HG03066 (cell line): Measurements from ENCODE around the gene TMEM213.
"Not testable (repeated sequence)": the region's sequence is repeated elsewhere in the genome, so short reads cannot be mapped to it uniquely, and the experiment has no call there.

Source experiments
- ATAC-seq: cut with Tn5 transposase; IDR thresholded peaks from one replicate; pipeline ENCODE4 v1.9.1; 2021; ENCODE audit warnings: low read depth; ENCODE audit not compliant: unreplicated experiment

The TMEM213 gene

GRCh38 chr7:138796038-138796615 is 1.7 kb upstream of the TMEM213 start:
- ATAC-seq = no peak

- ATAC-seq = not testable (repeated sequence)
Measured at GRCh38 chr7:138797046-138797445, 748 bp upstream of the TMEM213 start.

GRCh38 chr7:138798836-138799235 is 1.0 kb downstream of the TMEM213 start:
- no peak for ATAC-seq

DNA sequence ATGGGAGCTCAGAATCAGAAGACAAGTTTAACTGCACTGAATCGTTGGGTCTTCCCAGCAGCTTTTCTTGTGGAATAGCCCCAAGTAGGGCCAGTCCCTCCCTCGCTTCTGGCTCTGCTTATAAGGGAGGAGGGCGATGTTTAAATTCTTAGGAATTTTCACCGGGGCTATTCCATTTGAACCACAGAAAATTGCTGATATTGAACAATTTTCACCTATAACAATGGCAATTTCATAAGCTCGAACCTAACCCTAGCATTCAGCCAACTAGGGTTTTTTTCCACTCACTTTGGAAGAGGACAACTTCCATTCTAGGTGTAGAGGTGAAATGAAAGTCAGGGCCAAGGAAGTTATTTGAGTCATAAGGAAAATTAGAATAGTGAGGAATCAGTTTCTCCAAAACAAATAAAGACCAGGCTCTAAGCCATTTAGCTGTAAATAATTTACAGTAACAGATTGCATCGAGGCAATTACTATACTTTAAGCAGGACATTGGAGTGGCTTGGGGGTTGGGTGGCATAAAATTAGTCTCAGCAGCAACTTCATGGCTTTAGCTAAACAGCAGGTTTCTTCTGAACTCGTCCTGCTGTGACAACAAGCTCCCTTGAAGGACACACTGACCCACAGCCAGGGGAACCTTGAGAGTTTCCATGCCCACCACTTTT is 1.7 kb downstream of the TMEM213 start:
- no peak for ATAC-seq

DNA sequence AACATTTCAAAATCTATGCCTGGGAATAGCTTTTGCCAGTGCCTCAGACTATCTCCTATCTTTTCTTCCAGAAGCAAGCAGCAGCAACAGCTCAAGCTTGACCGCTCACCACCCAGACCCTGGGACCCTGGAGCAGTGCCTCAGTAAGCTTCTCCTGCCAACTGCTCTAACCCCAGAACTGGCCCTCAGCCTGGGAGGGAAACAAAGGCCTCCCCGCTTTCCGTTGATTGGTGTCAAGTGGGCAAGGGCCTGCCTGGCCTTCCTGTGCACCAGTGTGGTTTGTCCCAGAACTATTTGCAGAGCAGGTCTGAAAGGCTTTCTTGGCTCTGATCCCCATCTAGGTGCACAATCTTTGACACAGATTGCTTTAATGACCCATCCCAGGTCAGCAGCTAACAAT is 3.5 kb downstream of the TMEM213 start:
- ATAC-seq = no peak

DNA sequence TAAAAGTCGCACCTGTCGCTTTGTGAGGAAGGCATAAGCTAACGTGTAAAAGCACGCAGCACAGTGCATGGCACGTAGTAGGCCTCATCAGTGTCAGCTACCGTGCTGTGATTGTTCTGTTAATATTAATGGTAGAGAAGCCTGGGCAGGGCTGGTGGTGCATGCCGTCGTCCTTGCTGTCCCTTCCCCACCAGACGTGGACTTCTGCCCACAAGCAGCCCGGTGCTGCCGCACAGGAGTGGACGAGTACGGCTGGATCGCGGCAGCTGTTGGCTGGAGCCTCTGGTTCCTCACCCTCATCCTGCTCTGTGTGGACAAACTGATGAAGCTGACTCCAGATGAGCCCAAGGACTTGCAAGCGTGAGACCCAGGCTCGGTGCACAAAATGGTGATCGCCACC is 4.9 kb downstream of the TMEM213 start:
- no peak for ATAC-seq

DNA sequence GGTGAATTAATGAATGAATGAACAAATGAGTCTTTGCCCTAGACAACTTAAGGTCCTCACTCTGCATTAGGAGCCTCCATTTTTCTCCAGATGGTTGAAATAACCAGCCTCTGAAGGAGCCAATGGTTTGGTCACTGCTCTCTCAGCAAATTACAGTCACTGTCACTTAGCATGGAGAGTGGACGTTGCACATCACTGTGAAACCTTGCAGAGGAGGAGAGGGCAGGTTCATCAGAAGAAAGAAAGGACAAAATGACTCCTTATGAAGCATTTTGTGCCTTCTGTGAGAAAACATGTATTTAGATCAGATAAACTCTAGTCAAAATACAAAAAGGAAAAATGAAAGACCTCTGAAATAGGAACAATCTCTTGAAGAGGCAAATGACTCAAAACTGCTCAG is 6.8 kb downstream of the TMEM213 start:
- ATAC-seq = no peak

DNA sequence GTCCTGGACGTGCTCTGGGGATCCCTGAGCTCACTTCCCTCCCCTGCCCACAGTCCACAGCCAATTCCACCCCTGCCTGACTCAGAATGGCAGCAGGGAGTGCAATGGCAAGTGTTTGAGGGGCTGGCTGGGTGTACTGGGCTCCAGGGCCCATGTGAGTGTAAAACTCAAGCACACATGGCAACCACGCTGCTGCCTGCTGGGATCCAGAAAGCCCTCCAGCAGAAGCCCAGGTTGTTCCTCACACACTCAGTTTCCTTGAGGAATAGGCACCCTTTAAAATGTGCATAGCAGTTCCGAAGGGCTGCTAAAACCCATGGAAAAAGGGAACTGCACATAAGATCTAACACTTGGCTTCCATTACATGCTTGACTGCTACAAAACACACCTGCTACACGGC is 11.6 kb downstream of the TMEM213 start:
- no peak for ATAC-seq

DNA sequence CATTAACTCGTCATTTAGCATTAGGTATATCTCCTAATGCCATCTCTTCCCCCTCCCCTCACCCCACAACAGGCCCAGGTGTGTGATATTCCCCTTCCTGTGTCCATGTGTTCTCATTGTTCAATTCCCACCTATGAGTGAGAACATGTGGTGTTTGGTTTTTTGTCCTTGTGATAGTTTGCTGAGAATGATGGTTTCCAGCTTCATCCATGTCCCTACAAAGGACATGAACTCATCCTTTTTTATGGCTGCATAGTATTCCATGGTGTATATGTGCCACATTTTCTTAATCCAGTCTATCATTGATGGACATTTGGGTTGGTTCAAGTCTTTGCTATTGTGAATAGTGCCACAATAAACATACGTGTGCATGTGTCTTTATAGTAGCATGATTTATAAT is 13.5 kb downstream of the TMEM213 start:
- not testable (repeated sequence) for ATAC-seq

DNA sequence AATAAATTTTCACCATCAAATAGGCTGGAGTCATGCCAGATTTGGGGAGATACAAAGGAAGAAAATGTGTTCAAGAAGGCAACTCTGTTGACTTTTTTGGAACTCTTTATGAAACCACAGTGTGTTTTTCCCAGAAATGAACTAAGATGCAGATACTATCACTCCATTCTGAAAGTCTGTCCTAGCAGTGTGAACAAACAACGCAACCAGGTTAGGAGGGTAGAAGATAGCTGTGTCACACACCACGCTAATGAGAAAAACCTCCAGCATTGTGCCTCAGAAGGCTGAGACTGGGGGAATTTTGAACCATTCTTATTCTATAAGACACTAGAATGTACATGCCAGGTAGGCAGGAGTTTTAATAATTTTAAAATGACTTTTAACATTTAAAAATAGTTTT is 16.2 kb downstream of the TMEM213 start:
- ATAC-seq = no peak

DNA sequence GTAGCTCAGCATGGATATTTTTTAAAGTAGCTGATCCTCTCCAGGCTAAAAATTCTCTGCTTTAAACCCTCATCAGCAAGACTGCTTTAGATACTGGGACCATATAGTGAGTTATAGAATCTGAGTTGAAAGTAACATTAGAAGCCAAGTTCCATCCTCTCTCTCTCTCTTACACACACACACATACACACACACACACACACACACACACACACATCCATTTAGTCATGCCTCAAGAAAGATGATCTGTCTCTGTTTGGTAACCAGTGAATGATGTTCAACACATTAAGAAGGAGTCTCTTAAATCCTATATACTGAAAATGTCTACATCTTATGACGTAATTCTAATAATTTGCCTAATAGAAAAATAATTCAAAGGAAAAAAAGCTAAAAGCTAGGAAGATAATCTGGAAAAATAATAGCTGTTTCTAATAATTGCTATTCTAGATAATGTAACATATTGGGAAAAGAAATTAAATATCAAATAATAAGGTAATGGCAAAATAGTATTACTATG is 17.1 kb downstream of the TMEM213 start:
- ATAC-seq = no peak

GRCh38 chr7:138816650-138817049 is 18.9 kb downstream of the TMEM213 start:
- no peak for ATAC-seq

DNA sequence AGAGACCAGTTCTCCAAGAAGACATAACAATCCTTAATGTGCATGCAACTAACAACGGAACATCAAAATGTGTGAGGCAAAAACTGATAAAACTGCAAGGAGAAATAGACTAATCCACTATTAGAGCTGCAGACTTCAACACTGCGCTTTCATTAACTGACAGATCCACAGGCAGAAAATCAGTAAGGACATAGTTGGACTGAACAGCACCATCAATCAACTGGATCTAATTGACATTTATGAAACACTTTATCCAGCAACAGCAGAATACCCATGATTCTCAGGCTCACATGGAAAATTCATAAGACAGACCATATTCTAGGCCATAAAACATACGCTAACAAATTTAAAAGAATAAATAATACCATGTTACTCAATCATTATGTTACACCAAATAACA is 21.8 kb downstream of the TMEM213 start:
- ATAC-seq = no peak

DNA sequence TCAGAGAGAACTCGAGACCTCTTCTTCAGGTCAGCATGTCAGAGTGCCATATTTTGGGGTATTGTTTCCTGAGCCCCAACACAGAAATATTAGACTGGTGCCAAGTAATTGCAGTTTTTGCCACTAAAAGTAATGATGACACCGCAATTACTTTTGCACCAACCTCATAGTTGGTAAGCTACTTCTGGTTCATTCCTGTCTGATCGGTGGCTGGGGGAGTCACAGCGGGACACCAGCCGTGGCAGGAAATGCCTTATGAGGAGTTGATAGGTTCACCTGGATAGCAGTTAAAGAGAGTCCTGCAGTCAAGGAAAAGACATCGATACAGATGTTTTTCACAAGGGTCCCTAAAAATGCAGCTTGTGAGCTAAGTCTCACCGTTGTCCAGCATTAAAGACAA is 24.1 kb downstream of the TMEM213 start:
- no peak for ATAC-seq

GRCh38 chr7:138822867-138823535 is 25.2 kb downstream of the TMEM213 start:
- no peak for ATAC-seq

GRCh38 chr7:138825049-138825721 is 27.4 kb downstream of the TMEM213 start:
- no peak for ATAC-seq

DNA sequence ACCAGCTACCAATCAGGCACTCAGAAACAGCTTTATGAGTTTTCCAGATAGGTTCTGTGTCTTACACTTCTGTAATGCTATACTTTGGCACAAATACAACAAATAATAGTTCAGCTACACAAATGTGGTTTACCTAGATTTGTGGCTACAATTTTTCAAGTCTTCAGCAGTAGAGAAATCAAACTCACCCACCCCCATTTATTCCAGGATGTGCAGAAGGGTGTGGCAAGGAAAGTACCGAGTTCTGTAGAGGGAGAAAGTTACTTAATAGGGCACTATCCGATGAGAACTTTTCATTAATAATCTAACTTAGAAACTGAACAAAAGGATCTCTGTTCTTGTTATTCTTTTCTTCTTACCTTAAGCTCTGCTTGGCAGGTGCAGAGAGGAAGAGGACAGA is 30.5 kb downstream of the TMEM213 start:
- no peak for ATAC-seq

- no peak for ATAC-seq
Measured at GRCh38 chr7:138829335-138829734, 31.5 kb downstream of the TMEM213 start.

- ATAC-seq = no peak
Measured at GRCh38 chr7:138832966-138833365, 35.2 kb downstream of the TMEM213 start.

GRCh38 chr7:138833596-138833995 is 35.8 kb downstream of the TMEM213 start:
- no peak for ATAC-seq

DNA sequence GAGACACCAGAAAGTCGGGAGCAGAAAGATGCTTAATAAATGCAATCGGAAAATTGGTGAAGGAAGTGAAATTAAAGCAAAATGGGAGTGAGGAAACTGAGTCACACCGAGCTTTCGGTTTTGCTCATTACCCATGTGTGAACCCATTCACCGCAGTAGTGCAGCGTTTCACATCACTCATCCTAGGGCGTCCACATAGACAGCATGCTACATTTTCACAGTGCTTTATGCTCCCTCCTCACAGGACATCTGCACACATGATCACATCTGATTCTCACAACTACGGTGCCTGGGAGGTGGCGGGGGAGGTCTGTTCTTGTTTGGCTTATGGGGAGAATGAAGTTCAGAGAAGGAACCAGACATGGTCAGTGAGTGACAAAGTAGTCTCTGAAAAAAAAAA is 36.8 kb downstream of the TMEM213 start:
- no peak for ATAC-seq
